Glutamatergic neuron (in vitro differentiated cells): Measurements from ENCODE around the gene ATP5F1D. TPM values are rescaled to one million over a fixed set of nuclear protein-coding genes. Genes with fewer than 3 reads are reported as not detected.

Source experiments
- DNase-seq: peaks from one replicate; pipeline ENCODE4 v3.0.0; 2022
- H3K27ac Mint-ChIP-seq: one replicate; pipeline ENCODE4 v1.8.0; 2020; ENCODE audit warnings: mild to moderate bottlenecking, mixed read lengths, inconsistent platforms; ENCODE audit not compliant: unreplicated experiment
- H3K27me3 Mint-ChIP-seq: one replicate; pipeline ENCODE4 v1.8.0; 2020; ENCODE audit warnings: mild to moderate bottlenecking, moderate library complexity, mixed read lengths, inconsistent platforms; ENCODE audit not compliant: unreplicated experiment
- H3K36me3 Mint-ChIP-seq: one replicate; pipeline ENCODE4 v1.8.0; 2020; ENCODE audit warnings: mild to moderate bottlenecking, mixed read lengths, inconsistent platforms; ENCODE audit not compliant: unreplicated experiment
- H3K4me1 Mint-ChIP-seq: one replicate; pipeline ENCODE4 v1.8.0; 2020; ENCODE audit warnings: mild to moderate bottlenecking, low read depth, mixed read lengths, inconsistent platforms; ENCODE audit not compliant: unreplicated experiment
- H3K4me3 Mint-ChIP-seq: one replicate; pipeline ENCODE4 v1.8.0; 2020; ENCODE audit warnings: mild to moderate bottlenecking, mixed read lengths, inconsistent platforms; ENCODE audit not compliant: unreplicated experiment
- H3K9me3 Mint-ChIP-seq: one replicate; pipeline ENCODE4 v1.8.0; 2020; ENCODE audit warnings: mild to moderate bottlenecking, moderate library complexity, mixed read lengths, inconsistent platforms; ENCODE audit not compliant: unreplicated experiment
- total RNA-seq: library from RNA; stranded (reverse); fragmentation: NEBNext Ultra II Directional; extraction: Animal tissue kit (Norgen Biotek cat#: 25700); gene quantifications from one replicate; pipeline ENCODE4 v1.2.1, GENCODE V29; 2021; ENCODE audit not compliant: unreplicated experiment
- TF ChIP-seq, protein P1 (sequence below): fragments of 200-600 bp; sonication (generic); IDR thresholded peaks from one replicate; pipeline ENCODE4 v1.5.0; 2021; ENCODE audit not compliant: partially characterized antibody, unreplicated experiment

The ATP5F1D gene
- total RNA-seq, 1 donor from 2014 or later: 129 TPM

DNA sequence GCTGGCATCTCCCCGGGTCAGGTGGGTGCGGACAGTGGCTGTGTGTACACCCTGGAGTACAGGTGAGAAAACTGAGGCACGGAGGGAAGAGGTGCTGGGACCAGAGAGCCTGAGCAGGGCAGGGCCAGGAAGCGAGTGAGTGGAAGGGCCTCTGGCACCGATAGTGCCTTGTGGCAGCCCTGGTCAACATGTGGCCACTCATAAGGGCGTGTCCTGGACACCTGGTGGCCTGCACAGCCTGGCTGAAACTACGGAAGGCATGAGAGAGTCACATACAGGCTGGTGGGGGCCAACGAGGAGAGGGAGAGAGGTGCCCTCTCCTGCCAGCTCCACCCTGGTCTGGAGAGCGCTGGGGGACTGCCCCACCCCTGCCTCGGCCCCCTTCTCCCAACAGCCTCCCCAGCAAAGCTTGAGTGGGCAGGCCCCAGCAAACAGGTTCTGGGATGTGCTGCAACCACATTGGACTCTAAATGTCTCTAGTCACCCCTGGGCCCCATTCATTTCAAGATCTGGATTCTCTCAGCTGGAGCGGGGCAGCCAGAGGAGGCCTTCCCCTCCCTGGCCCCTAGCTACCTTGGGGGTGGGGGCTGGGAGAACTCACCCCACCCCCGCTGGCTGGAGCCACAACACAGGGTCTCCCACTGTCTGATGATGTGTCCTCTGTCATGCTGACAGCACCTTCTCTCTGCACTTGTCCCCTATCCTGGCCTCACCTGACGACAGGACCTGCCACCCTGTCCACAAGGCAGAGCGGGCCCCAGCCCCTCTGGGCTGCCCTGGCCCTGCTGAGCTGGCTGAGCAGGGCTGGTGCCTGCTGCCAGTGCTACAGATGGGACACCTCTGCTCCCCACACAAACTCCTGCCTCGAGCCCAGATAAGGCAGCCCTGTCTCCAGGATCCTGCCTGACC, 9.6 kb upstream of the ATP5F1D start:
- Mint-ChIP-seq H3K4me1 (peaks cover 6% of the 10 kb centered on the region), H3K4me3 (peak overlapping the region; percentile 63), H3K27me3 (peaks cover 7% of the 10 kb centered on the region), H3K9me3 (peaks cover 9% of the 10 kb centered on the region), H3K27ac (peak overlapping the region; percentile 43), H3K36me3 (no peaks in the 10 kb centered on the region)
- TF ChIP-seq, protein P1, sequence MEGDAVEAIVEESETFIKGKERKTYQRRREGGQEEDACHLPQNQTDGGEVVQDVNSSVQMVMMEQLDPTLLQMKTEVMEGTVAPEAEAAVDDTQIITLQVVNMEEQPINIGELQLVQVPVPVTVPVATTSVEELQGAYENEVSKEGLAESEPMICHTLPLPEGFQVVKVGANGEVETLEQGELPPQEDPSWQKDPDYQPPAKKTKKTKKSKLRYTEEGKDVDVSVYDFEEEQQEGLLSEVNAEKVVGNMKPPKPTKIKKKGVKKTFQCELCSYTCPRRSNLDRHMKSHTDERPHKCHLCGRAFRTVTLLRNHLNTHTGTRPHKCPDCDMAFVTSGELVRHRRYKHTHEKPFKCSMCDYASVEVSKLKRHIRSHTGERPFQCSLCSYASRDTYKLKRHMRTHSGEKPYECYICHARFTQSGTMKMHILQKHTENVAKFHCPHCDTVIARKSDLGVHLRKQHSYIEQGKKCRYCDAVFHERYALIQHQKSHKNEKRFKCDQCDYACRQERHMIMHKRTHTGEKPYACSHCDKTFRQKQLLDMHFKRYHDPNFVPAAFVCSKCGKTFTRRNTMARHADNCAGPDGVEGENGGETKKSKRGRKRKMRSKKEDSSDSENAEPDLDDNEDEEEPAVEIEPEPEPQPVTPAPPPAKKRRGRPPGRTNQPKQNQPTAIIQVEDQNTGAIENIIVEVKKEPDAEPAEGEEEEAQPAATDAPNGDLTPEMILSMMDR: no peak
- DNase-seq: no peak

DNA sequence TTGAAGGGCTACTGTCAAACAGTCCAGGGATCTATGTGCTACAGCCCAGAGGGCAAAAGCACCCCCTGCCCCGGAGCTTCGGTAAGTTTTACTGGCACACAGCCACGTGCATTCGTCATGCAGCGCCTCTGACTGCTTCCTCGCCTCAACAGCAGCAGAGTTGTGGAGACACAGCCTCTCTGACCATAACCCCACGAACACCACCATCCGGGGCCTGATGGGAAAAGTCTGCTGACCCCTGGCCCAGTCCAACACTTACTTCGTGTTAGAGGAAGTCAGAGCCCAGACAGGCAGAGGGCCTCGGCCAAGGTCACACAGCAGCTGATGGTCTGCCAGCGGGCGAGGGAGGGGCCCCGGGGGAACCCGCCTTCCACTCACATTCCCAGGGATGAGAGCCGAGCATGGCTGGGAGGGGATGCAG, 8.9 kb upstream of the ATP5F1D start:
- peaks cover 6% of the 10 kb centered on the region for H3K4me1 Mint-ChIP-seq
- peak overlapping the region; percentile 43 for H3K27ac Mint-ChIP-seq
- TF ChIP-seq, protein P1: no peak
- peaks cover 7% of the 10 kb centered on the region for H3K27me3 Mint-ChIP-seq
- H3K9me3 Mint-ChIP-seq: peaks cover 7% of the 10 kb centered on the region
- peak overlapping the region; percentile 30 for H3K4me3 Mint-ChIP-seq
- DNase-seq: no peak
- H3K36me3 Mint-ChIP-seq: no peaks in the 10 kb centered on the region

DNA sequence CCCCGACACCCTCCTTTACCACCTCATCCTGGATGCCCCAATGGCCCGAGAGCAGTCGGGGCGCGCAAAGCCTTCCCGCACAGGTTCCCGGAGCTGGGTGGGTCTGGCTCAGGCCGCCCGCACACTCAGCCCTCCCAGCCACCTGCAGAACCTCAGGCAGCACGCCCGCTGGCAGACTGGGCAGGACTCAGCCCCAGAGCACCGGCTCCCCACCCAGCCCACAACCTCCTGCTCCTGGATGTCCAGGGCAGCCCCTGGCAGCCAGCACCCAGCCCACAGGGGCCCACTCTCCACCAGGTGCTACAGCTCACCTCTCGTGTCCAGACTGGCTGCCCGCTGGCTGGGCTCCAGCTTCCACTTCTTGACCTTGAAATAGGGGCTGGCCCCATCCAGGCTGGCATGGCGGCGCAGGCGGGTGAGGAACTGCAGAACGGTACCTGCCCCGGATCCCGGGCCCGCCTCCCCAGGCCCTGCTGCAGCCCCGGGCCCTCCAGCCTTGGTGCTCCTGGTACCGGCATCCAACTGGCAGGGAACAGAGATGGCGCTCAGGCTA, 8.4 kb upstream of the ATP5F1D start:
- no peak overlapping the region for H3K4me3 Mint-ChIP-seq

DNA sequence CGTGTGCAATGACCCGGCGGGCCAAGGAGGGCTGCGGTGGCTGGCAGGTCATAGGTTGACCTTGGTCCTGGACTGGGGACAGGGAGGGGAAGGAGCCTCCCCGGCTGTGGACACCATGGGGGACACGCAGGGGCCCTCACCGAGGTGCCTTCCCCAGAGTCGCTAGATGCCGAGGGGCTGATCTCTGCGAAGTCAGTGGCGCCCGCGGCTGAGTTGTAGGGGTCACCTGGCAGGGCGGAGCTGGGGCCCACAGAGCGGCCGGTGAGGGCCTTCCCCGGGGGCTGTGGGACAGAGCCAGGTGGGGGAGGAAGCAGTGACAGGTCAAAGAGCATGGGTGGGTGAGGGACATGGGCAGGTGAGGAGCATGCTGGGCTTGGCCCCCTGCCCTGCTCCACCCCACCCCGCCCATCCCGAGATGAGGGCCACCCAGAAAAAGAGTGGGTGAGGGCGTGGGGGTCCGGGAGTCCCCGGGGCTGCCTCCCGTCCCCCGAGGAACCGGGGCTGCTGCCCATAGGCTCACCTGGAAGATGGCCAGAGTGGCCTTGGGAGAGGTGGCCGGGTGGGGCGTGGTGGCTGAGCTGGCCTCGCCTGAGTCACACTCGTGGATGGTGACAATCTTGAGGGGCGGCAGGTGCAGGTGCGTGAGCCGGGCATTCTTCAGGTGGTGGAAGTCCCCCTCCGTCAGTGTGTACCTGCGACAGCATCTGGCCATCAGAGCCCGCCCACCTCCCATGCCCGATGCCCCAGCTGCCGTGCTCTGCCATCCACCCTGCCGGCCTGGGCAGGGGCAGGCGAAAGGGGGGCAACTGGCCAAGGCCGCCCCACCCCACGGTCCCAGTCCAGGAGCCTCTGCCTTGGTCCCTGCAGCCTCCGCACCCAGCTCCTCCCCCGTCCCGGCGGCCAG, 7.2 kb upstream of the ATP5F1D start:
- no peak overlapping the region for H3K4me3 Mint-ChIP-seq
- H3K4me1 Mint-ChIP-seq: peaks cover 6% of the 10 kb centered on the region
- no peaks in the 10 kb centered on the region for H3K36me3 Mint-ChIP-seq
- H3K27ac Mint-ChIP-seq: no peak overlapping the region
- H3K9me3 Mint-ChIP-seq: peaks cover 14% of the 10 kb centered on the region
- TF ChIP-seq, protein P1: no peak
- peaks cover 13% of the 10 kb centered on the region for H3K27me3 Mint-ChIP-seq
- DNase-seq: no peak

More for the DNA sequence above, 8.4 kb upstream of the ATP5F1D start:
- peaks cover 6% of the 10 kb centered on the region for H3K9me3 Mint-ChIP-seq
- H3K4me1 Mint-ChIP-seq: peaks cover 6% of the 10 kb centered on the region
- peaks cover 6% of the 10 kb centered on the region for H3K27me3 Mint-ChIP-seq
- TF ChIP-seq, protein P1: no peak
- H3K27ac Mint-ChIP-seq: no peak overlapping the region
- no peaks in the 10 kb centered on the region for H3K36me3 Mint-ChIP-seq
- no peak for DNase-seq
